ENCODE measurements around the gene HOXA9.

The HOXA9 gene

GRCh38 chr7:27146491-27147198 is 18.7 kb downstream of the HOXA9 start:
- TF ChIP-seq CTCF (IDR thresholded peaks at IDR 0.05): no peak

DNA sequence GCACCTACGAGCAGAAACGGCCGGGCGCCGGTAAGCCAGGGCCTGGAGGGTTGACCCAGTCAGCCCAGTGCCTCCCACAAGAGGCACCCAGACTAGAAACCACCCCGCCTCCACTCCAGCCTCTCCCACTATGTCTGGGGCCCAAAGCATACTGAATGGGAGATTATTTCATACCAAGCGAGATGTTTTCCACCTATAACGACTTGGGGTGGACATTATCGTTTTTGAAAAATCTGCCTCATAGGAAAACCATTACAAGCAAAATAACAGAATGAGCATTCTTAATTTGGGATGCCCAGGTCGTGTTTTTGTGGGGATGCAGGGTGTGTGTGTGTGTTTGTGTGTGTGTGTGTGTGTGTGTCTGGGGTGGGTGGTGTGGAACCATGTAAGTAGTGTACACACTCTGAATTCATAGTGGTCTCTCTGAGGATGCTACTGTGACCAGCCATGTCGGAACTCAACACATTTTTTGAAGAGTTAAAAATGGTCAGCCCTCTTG is 19.4 kb downstream of the HOXA9 start:
- TF ChIP-seq CTCF (IDR thresholded peaks at IDR 0.05): no peak

- no peak for TF ChIP-seq CTCF (IDR thresholded peaks at IDR 0.05)
These were observed 20.0 kb downstream of the HOXA9 start for GRCh38 chr7:27145165-27145913.

DNA sequence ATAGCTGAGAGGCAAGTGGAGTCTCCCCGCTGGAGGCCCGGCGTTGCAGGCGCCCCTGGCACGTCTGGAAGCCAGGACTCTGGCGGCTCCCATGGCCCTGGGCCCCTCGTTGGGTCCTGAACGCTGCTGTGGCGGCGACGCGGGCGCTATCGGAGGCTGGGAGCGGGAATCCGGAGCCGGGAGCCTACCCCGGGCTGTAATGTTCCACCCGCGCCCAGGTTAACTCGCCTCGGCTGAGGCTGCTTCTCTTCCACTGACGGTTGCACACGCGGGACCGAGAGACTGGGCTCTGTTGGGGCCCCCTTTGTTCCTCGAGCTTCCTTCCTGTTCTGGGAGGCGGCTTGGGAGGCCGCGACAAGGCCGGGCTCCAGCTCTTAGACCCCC is 20.6 kb downstream of the HOXA9 start:
- no peak for TF ChIP-seq CTCF (IDR thresholded peaks at IDR 0.05)

GRCh38 chr7:27143950-27144780 is 21.2 kb downstream of the HOXA9 start:
- no peak for TF ChIP-seq CTCF (IDR thresholded peaks at IDR 0.05)

DNA sequence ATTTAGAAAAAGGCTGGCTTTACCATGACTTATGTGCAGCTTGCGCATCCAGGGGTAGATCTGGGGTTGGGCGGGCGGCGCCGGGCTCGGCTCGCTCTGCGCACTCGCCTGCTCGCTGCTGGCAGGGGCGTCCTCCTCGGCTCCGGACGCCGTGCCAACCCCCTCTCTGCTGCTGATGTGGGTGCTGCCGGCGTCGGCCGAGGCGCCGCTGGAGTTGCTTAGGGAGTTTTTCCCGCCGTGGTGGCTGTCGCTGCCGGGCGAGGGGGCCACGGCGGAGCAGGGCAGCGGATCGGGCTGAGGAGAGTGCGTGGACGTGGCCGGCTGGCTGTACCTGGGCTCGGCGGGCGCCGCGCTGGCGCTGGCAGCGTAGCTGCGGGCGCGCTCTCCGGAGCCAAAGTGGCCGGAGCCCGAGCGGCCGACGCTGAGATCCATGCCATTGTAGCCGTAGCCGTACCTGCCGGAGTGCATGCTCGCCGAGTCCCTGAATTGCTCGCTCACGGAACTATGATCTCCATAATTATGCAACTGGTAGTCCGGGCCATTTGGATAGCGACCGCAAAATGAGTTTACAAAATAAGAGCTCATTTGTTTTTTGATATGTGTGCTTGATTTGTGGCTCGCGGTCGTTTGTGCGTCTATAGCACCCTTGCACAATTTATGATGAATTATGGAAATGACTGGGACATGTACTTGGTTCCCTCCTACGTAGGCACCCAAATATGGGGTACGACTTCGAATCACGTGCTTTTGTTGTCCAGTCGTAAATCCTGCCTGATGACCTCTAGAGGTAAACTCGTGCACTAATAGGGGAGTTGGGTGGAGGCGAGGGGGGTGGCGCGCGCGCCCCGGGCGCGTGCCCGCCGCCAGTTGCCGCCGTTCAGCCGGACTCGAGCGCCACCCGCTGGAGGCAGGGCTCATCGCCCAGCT is 22.1 kb downstream of the HOXA9 start, which contains the start of gene HOXA5:
Gene HOXA5, minus strand, starts transcription at position 659 of the 927 bp plus-strand sequence. Its CDS starts 74 bp downstream, at position 585.
- no peak for TF ChIP-seq CTCF (IDR thresholded peaks at IDR 0.05)
